22Rv1 (cell line): ENCODE results near the gene KIAA0586.

Experiments
- ZFX ChIP-seq: fragments of 450-650 bp; IDR thresholded peaks from 2 replicates; pipeline ENCODE4 v1.6.1; 2017; ENCODE audit warnings: antibody characterized with exemption, borderline replicate concordance
- TF ChIP-seq, protein P1 (sequence below): fragments of 450-650 bp; IDR thresholded peaks from 2 replicates; pipeline ENCODE4 v1.5.1; 2017; ENCODE audit warnings: mild to moderate bottlenecking

- TF ChIP-seq, protein P1, sequence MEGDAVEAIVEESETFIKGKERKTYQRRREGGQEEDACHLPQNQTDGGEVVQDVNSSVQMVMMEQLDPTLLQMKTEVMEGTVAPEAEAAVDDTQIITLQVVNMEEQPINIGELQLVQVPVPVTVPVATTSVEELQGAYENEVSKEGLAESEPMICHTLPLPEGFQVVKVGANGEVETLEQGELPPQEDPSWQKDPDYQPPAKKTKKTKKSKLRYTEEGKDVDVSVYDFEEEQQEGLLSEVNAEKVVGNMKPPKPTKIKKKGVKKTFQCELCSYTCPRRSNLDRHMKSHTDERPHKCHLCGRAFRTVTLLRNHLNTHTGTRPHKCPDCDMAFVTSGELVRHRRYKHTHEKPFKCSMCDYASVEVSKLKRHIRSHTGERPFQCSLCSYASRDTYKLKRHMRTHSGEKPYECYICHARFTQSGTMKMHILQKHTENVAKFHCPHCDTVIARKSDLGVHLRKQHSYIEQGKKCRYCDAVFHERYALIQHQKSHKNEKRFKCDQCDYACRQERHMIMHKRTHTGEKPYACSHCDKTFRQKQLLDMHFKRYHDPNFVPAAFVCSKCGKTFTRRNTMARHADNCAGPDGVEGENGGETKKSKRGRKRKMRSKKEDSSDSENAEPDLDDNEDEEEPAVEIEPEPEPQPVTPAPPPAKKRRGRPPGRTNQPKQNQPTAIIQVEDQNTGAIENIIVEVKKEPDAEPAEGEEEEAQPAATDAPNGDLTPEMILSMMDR, result no peak
- no peak for TF ChIP-seq ZFX
Measured at GRCh38 chr14:58465421-58465820, 37.9 kb downstream of the KIAA0586 start.
